ENCODE results near the gene NME5.
"Not testable (repeated sequence)": the region's sequence is repeated elsewhere in the genome, so short reads cannot be mapped to it uniquely, and the experiment has no call there.

The NME5 gene

DNA sequence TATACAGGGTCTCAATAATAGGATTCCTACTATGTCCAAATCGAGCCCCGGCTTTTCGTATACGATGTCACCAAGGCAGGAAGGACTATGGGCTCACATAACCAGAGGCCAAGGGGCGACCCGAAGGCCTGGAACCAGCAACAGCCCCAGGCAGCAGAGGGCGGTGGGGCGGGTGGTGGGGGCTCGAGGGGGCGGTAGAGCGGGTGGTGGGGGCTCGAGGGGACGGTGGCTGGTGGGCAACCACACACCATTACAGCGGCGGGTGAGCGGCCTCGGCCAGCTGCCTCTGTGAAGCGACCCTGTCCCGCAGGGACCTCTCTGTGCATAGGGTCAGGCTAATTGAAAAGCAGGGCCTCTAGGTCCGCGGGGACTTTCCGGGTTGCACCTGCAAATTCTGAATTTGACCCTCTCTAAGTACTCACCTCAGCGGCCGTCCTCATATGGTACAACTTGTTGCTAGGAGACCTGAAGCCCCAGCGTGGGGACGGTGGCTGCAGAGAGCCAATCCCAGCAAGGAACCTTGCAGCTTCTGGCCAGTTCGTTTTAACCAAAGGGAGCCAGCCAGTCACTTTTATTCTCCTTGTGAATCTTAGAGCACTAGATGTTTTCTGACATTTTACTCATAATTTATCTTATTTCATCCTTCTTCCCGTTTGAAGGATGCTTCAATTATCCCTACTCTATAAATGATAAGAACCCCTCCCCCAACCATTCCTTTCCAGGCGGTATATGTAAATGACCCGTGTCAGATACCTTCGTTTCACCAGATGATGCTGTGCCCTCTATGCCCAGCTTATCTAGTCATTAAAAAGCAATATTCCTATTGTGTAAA is at the start of gene NME5:
Gene NME5, minus strand, starts transcription at position 480 of the 832 bp plus-strand sequence. CDS start 648 bp downstream, outside the sequence.
- peak; percentile 50 for DNase-seq

DNA sequence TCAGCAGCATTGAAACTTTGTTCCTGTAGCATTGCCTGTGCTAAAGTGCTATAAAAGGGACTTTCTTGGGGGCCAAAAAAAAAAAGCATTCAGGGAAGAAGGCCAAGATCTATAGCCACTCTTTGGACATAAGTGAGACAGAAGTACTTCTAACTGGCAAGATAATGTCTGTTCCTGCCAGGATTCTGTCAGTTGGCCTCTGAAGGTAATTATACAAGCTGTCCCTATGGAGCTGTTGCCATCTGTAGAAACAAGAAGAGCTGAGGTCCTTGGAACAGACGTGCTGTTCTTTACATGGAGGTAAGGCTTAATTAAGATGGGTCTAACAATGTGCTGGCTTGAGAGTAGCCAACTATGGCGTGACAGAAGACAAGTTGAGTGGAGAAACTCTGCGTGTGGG is 49.4 kb upstream of the NME5 start:
- DNase-seq = no peak

DNA sequence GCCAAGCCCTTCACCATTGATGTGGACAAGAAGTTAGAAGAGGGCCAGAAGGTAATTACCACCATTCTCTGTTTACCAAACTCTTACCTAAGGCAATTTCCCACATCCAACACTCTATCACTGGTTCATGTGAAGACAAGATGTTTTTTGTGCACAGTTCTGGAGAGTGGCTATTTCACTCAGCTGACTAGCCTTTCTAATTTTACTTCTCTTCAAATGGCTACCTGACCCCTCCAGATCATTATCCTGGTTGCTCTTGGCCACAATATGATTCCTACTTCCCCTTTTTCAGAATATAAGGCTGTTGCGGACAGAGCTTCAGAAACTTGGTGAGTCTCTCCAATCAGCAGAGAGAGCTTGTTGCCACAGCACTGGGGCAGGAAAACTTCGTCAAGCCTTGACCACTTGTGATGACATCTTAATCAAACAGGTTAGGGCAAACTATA is 46.8 kb upstream of the NME5 start:
- DNase-seq = peak; percentile 72

GRCh38 chr5:138182808-138183207 is 43.6 kb upstream of the NME5 start:
- no peak for DNase-seq

- DNase-seq = no peak
These were observed 41.6 kb upstream of the NME5 start for GRCh38 chr5:138180841-138181240.

DNA sequence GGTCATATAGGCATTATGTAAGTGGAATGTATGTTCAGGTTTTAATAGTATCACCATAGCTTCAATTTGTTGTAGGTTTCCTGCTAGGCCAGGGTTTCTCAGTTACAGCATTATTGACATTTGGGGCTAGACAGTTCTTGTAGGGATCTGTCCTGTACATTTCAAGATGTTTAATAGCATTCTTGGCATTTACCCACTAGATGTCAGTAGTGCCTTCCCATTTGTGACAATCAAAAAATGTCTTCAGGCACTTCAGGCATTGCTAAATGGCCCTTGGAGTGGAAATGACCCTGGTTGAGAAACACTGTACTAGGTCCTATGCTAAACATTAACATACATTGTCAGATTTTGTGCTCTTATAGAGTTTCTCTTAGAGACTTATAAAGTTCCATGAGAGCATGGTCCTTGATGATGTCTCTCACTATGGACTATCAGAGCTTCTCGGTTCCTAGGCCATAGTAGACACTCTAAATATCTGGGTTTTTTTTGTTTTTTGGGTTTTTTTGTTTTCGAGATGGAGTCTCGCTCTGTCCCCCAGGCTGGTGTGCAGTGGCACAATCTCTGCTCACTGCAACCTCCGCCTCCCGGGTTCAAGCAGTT is 41.1 kb upstream of the NME5 start:
- DNase-seq = peak; percentile 94

- DNase-seq = peak; percentile 48
These were observed 40.1 kb upstream of the NME5 start for GRCh38 chr5:138179277-138179857.

DNA sequence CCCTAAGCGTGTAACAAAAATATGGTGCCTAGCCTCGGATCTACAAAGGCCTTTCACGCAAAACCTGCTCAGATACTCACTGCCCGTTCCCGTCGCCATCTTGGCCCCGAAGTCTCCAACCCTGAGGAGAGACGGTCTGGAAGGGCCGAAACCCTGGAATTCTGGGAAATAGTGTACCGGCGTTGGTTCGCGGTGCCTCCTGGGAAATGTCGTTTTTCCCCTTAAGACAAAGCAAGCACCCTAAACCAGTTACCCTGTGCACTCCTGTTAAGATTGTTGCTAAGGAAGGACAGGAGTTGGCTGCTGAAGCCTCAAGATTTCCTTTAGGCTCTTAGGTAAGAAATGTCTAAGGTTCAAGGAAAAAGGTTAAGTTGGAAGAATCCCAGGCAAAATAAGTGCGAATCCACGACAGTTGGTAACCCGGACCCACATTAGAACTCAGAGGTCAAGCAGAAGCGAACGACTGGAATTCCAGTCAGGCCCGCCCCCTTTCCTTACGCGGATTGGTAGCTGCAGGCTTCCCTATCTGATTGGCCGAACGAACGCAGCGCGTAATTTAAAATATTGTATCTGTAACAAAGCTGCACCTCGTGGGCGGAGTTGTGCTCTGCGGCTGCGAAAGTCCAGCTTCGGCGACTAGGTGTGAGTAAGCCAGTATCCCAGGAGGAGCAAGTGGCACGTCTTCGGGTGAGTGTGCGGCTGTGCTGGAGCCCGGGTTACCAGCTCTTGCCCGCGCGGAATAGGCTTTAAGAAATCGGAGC is 39.5 kb upstream of the NME5 start, which contains the start of the genes BRD8 and KIF20A:
Gene BRD8, minus strand, starts transcription at position 115 of the 761 bp plus-strand sequence. Its CDS starts 16 bp downstream, at position 99.
Gene KIF20A, plus strand, starts transcription at position 597 of the 761 bp plus-strand sequence. CDS start 569 bp downstream, outside the sequence.
- DNase-seq = peak; percentile 99

DNA sequence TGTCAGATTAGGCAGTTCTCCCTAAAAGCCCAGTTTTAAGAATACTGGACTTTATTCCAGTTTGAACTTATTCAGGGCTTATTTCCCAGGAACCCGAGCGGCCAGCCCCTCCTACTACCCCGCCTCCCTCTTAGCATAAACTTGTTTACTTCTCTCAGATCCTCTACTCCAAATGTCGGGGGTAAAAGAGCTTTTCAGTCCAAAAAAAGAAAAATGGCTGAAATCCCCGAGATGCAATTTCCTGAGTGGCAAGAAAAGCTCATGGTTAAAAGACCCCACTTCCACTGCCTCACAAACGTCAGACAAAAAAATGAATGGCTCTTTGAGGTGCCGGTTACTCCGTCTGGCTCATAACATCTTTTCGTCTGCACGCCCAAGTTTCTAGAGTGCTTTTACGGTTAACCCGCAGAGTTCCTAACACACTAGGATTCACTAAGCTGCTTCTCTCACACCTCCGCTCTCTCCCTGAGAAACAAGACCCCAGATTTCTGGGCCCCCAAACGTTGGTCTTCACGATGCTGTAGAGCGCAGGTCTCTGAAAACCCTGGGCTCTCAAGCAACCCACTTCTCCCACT is 38.8 kb upstream of the NME5 start:
- DNase-seq = peak; percentile 70

- DNase-seq = no peak
These were observed 31.1 kb upstream of the NME5 start for GRCh38 chr5:138170299-138170698.

DNA sequence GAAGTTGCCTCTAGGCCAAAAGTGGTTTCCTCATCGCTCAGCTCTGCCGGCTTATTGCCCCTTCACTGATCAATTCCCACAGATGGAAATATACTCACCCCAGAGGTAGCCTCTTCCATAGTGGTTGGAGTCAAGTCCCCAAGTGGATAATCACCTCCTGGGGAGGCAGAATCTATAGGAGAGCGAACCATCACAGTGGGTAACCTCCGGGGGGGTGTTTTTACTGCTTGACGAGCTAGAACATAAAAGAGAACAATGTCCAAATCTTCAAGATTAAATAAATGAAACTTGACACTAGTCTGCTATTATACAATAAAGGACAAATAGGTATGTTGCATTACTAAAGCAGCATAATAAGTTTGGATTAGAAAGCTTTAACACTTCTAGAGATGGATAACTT is 29.9 kb upstream of the NME5 start:
- DNase-seq = no peak

- DNase-seq = no peak
These were observed 24.5 kb upstream of the NME5 start for GRCh38 chr5:138163721-138164120.

DNA sequence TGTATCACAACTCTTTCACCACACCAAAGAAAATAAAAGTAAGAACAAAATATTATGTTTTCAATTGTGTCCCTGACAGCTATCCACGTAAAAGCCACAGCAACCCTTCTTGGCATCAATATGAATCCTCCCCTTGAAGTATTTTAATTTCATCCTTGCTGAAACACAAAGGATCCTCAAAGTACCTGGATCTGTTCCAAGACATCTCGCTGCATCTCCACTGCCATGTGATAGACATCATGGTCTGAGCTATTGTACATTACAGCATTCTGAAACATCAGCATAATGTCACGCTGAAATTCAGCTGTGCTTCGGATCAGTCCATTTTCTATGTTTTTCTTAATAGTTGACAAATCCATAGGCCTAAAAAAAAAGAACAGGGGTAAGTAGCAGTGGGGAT is 21.5 kb upstream of the NME5 start:
- no peak for DNase-seq

- no peak for DNase-seq
These were observed 20.4 kb upstream of the NME5 start for GRCh38 chr5:138159666-138160065.

DNA sequence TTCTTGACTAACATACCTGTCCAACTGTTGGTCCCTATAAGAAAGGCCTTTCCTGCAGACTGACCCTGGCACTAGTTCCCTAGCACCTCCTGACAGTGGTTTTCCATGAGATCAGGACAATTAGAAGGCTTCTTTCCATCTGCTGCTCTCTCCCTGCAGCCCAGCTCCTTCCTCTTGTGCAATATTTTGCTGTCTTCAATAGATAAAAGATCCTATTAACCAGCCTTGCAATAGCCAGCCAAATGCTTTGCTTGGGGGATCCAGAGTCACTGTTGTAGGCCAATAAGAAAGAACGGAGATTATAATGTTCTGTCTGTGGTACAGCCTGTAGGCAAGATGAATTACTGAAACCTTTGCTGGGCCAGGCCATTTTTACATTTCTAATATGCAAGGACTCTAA is 18.4 kb upstream of the NME5 start:
- no peak for DNase-seq

DNA sequence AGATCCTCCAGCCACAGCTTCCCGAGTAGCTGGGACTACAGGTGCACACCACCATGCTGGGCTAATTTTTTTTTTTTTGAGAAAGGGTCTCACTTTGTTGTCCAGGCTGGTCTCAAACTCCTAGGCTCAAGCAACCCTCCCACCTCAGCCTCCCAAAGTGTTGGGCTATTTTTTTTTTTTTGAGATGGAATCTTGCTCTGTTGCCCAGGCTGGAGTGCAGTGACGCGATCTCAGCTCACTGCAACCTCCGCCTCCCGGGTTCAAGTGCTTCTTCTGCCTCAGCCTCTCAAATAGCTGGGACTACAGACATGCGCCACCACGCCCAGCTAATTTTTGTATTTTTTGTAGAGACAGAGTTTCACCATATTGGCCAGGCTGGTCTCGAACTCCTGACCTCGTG is 16.7 kb upstream of the NME5 start:
- not testable (repeated sequence) for DNase-seq

GRCh38 chr5:138149530-138149929 is 10.3 kb upstream of the NME5 start:
- no peak for DNase-seq

GRCh38 chr5:138148811-138149210 is 9.6 kb upstream of the NME5 start:
- DNase-seq = no peak

GRCh38 chr5:138143578-138143977 is 4.3 kb upstream of the NME5 start:
- DNase-seq = not testable (repeated sequence)

GRCh38 chr5:138141734-138142133 is 2.5 kb upstream of the NME5 start:
- no peak for DNase-seq

GRCh38 chr5:138140268-138140667 is 1.0 kb upstream of the NME5 start:
- no peak for DNase-seq

DNA sequence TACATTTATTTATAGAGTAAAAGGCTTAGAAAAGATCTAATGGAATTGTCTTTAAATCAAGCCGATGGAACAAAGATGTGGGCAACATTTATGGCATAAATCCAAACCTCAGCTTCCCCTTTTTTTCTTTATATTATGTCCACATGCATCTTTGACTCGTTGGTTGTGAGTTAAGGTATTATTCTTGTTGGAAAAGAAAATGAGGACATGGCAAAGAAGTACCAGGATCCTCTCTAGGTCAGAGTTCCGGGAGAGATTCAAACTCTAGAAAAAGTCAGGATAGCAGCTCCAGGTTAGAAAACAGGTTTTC is 508 bp upstream of the NME5 start:
- peak; percentile 75 for DNase-seq

DNA sequence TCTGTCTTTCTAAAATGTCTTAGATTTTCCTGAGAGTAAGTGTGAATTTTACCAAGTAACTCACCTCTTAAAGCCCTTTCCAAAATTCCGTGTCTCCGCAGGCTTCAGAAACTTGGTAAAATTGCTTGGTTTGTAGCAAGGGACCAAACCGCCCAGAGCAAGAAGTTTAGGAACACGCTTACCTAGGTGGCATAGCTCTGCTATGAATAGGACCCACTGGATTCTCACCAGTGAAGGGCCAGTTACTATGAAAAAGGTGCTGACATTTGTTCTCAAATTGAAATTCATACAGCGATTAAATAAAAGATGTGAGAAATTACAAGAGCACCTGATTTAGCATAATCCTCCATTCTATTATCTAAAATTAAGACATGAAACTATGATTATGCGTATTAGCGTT is 6.7 kb downstream of the NME5 start:
- no peak for DNase-seq
